Measurements from ENCODE around the gene PLAC1. TPM values are rescaled to one million over a fixed set of nuclear protein-coding genes. Genes with fewer than 3 reads are reported as not detected.

The PLAC1 gene
- total RNA-seq, 2 donors from 2014 or later, result not detected

DNA sequence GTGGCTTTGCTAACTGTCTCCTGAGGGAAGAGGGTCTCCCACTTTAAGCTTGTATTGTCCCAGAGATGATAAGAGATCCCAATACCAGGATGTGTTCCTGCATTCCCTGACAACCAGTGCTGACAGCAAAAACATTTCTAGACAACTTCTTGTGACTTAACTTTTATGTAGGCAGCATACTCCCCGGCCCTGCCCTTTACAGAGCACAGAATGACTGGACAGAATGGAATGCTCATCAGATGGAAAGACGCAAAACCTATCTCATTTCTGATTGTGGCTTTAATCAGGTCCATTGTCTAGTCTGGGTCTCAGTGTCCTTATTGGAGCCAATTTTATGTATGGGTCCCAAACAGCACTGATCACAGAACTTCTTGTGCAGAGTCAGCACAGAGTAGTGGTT lies 18.2 kb upstream of the PLAC1 start:
- DNase-seq (ENCODE audit: low spot score), result no peak
- no peak overlapping the region for H3K27ac ChIP-seq
- H3K9me3 ChIP-seq, result no peaks in the 10 kb centered on the region
- no peak overlapping the region for H3K4me3 ChIP-seq
- H3K4me1 ChIP-seq, result no peaks in the 10 kb centered on the region
- TF ChIP-seq CTCF (IDR thresholded peaks at IDR 0.05), result no peak
- no peaks in the 10 kb centered on the region for H3K27me3 ChIP-seq
- no peaks in the 10 kb centered on the region for H3K36me3 ChIP-seq

DNA sequence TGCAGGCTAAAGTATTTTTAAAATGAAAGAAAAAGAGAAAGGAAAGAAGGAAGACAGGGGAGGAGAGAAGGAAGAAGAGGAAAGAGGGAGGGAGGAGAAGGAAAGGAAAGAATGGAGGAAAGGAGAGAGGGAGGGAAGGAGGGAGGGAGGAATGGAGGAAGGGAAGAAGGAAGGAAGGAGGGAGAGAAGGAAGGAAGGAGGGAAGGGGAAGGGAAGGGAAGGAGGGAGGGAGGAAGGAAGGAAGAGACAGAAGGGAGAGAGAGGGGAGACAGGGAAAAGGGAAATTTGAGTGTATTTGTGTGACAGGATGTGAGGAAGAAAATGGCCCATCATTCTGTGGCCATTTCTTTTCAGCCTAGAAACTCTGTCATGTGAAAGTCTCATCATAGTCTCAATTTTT lies 14.9 kb upstream of the PLAC1 start:
- no peak for DNase-seq (ENCODE audit: low spot score)
- Histone ChIP-seq H3K27ac (no peak overlapping the region), H3K9me3 (no peaks in the 10 kb centered on the region), H3K4me1 (peaks cover 0 to 6% of the 10 kb centered on the region in 2 donors), H3K4me3 (no peak overlapping the region), H3K36me3 (no peaks in the 10 kb centered on the region), H3K27me3 (no peaks in the 10 kb centered on the region)
- TF ChIP-seq CTCF (IDR thresholded peaks at IDR 0.05), result no peak

GRCh38 chrX:134672101-134672500 lies 13.8 kb upstream of the PLAC1 start:
- Histone ChIP-seq H3K27me3 (no peaks in the 10 kb centered on the region), H3K36me3 (no peaks in the 10 kb centered on the region), H3K27ac (no peak overlapping the region), H3K9me3 (no peaks in the 10 kb centered on the region), H3K4me1 (peaks cover 0 to 6% of the 10 kb centered on the region in 2 donors), H3K4me3 (no peak overlapping the region)
- TF ChIP-seq CTCF (IDR thresholded peaks at IDR 0.05), result no peak
- no peak for DNase-seq (ENCODE audit: low spot score)

DNA sequence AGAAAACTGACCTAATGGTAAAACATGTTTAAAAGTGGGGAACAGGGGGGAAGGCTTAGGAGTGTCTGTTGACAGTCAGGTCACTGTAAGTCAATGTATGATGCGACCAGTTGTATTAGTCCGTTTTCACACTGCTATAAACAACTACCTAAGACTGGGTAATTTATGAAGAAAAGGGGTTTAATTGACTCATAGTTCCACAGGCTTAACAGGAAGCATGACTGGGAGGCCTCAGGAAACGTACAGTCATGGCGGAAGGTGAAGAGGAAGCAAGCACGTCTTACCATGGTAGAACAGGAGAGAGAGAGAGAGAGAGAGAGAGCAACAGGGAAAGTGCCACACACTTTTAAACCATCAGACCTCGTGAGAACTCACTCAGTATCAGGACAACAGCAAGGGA lies 13.0 kb upstream of the PLAC1 start:
- Histone ChIP-seq H3K4me3 (no peak overlapping the region), H3K9me3 (no peaks in the 10 kb centered on the region), H3K27me3 (no peaks in the 10 kb centered on the region), H3K4me1 (peaks cover 0 to 6% of the 10 kb centered on the region in 2 donors), H3K27ac (no peak overlapping the region), H3K36me3 (no peaks in the 10 kb centered on the region)
- no peak for TF ChIP-seq CTCF (IDR thresholded peaks at IDR 0.05)
- DNase-seq (ENCODE audit: low spot score), result no peak

- TF ChIP-seq CTCF (IDR thresholded peaks at IDR 0.05), result no peak
- Histone ChIP-seq H3K27me3 (no peaks in the 10 kb centered on the region), H3K4me3 (no peak overlapping the region), H3K27ac (no peak overlapping the region), H3K9me3 (no peaks in the 10 kb centered on the region), H3K4me1 (peaks cover 0 to 6% of the 10 kb centered on the region in 2 donors), H3K36me3 (no peaks in the 10 kb centered on the region)
- DNase-seq (ENCODE audit: low spot score), result no peak
Observed at GRCh38 chrX:134670134-134670924, 12.1 kb upstream of the PLAC1 start.

Data from right atrium auricular region (tissue), 2 donors.